ENCODE results near the gene PLEKHA3.
"Not testable (repeated sequence)": the region's sequence is repeated elsewhere in the genome, so short reads cannot be mapped to it uniquely, and the experiment has no call there.

Gene PLEKHA3

DNA sequence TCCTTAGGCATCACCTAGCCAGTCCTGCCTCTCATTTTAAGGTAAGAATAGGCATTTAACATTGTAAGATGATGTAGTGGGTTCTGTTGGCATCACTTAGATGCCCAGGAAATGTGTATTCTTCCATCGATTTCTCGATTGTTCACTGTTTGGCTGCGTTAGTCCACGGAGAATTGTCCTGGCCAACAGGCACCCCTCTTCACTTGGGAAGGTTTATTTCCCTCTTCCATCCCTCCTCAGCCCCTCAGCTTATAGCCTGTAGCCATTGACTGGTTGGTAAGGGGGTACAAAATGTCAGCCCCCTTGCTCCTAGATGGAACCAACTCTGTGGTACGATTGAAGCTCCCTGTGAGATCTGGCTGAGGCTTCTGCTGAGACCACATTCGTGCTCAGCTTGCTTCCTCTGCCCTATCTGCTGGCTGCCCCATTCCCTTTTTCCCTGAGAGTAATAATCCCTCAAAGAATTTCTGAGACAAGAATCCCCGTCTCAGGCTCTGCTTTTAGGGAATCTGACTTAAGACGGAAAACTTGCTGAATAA is 43.4 kb downstream of the PLEKHA3 start:
- DNase-seq (ENCODE audit: low read depth): no peak

DNA sequence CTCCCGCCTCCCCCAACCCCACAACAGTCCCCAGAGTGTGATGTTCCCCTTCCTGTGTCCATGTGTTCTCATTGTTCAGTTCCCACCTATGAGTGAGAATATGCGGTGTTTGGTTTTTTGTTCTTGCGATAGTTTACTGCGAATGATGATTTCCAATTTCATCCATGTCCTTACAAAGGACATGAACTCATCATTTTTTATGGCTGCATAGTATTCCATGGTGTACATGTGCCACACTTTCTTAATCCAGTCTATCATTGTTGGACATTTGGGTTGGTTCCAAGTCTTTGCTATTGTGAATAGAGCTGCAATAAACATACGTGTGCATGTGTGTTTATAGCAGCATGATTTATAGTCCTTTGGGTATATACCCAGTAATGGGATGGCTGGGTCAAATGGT is 44.8 kb downstream of the PLEKHA3 start:
- not testable (repeated sequence) for DNase-seq (ENCODE audit: low read depth)

DNA sequence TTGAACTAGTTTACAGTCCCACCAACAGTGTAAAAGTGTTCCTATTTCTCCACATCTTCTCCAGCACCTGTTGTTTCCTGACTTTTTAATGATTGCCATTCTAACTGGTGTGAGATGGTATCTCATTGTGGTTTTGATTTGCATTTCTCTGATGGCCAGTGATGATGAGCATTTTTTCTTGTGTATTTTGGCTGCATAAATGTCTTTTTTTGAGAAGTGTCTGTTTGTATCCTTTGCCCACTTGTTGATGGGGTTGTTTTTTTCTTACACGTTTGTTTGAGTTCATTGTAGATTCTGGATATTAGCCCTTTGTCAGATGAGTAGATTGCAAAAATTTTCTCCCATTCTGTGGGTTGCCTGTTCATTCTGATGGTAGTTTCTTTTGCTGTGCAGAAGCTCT is 45.2 kb downstream of the PLEKHA3 start:
- DNase-seq (ENCODE audit: low read depth): not testable (repeated sequence)

DNA sequence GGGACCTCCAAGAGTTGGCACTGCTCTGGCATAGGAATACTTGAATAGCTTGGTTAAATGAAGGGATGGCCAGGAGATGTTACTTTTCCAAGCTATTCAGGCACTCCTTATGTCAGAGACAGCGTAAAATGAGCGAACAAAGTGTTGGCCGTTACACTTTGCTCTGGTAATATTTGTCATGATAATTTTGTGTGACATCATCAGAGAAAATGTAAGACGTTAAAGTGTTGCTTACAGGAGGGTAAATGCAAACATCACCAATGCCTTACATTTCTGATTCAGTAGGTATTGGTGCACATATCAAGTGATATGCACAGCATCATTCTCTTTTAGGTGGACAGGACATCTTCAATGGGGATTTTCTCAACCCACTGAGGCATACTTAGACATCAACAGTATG is 46.0 kb downstream of the PLEKHA3 start:
- no peak for DNase-seq (ENCODE audit: low read depth)

DNA sequence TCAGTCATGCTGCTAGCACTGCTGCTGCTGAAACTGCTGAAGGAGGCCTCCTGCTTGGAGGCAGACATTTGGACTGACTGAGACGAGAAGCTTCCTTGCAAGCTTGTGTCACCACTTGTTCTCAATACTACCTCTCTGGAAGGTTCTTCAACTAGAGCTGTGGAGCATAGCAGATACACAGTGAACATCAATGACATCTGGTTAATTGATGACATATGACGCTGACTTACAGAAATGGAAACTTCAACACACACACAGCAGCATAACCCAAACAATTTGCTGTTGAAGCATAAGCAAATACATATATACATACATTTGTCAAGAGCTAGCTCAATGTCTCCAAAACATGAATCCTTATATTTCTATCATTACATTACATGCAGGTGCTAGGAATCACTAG is 47.3 kb downstream of the PLEKHA3 start:
- no peak for DNase-seq (ENCODE audit: low read depth)

DNA sequence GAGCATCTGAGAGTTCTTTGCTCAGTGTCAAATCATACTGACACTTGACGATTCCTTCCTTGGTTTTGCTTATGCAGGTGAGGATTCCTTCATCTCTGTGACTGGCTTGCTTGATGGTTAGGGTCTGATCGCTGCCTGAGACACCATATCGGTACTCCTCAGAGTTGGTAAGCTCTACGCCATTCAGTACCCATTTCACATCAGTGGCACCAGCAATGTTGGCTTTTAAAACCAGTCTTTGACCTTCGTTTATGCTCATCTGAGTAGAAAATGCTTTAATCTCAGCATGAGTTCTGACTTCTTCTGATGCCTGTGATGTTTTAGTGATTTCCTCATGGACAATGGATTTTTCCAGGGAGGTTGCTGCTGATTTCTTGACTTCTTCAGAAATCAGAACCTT is 48.4 kb downstream of the PLEKHA3 start:
- no peak for DNase-seq (ENCODE audit: low read depth)

DNA sequence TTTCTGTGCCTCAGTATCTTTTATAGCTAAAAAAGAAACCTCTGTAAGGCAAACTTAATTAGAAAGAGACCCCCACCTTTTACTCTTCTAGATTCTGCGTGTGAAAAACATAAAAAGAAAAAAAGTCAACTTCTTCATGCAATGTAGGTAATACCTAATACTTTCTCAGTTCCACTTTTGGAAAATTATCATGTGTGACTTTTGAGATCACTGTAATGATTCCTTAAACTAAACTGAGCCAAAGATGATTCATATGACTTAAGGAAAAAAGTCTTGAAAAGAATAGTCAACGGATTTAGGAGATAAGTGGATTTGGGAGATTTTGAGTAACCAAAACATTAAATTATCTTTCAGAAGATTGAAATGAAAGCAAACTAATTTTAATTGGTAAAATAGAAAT is 48.9 kb downstream of the PLEKHA3 start:
- no peak for DNase-seq (ENCODE audit: low read depth)

DNA sequence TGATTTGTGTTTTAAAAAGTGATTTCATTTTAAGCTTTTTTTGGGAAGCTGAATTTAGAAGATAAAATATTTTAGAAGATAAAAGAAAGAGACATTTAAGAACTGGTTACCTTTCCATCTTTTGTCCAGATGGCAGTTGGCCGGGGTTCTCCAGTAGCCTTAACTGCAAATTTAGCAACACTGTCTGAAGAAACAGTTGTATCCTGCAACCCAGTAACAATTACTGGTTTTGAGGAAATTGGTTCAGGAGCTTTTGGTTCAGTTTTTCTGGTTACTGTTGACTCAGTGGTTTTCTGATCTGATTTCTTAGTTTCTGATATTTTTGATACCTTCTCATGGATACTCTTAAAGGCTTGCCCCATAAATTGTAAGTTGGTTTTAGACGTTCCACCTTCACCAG is 49.9 kb downstream of the PLEKHA3 start:
- no peak for DNase-seq (ENCODE audit: low read depth)

DNA sequence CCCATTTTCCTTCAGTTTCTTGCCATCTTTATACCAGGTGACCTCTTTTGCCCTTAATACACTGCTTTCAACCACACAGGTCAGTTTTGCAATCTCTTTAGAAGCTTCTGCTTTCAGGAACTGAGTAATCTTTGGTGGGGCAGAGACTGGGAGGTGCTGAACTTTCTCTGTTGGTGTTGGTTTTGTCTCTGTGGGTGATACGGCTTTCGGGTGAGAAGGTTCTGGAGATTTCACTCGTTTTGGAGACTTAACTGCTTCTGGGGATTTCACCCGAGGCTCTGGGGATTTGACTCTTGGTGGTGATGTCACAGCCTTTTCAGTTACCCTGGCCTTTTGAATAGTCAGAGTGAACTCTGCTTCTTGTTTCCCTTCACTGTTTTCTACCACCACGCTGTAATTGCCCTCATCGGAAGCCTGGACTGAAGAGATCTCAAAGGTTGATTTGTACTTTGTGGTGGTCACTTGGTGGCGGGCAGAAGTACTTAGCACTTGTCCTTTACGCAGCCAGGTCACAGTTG is 50.4 kb downstream of the PLEKHA3 start:
- DNase-seq (ENCODE audit: low read depth): no peak

DNA sequence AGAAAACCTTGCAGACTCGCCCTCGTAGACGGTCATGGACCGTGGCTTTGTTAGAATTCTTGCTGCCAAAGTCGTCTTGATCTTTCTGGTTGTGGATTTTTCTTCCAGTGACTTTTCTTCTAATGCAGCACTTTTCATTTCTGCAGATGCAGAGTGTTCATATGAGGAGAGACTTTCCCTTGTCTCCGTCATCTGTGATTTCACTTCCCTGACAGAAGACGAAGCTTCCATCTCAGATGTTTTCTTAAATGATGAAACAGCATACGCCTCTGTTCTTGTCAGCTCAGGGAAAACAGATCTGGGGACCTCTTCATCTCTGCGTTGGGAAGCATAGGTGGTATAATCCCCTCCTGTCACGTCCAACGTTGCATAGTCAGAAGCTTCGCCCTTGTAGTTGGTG is 50.9 kb downstream of the PLEKHA3 start:
- no peak for DNase-seq (ENCODE audit: low read depth)

DNA sequence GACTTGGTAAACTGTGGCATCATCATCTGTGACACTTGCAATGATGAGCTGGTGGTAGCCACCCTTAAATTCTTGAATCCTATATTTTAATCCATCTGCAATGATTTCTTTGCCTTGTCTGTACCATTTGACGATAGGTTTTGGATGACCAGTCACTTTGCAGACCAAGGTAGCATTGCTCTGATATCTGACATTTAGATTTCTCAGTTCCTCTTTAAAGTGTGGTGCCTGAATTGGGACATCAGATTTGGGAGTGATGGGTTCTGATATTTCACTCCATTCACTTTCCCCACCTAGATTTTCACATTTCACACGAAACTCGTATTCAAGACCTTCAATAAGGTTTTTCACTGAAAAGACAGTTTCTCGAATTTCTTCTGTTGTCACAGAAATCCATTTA is 55.8 kb downstream of the PLEKHA3 start:
- no peak for DNase-seq (ENCODE audit: low read depth)

DNA sequence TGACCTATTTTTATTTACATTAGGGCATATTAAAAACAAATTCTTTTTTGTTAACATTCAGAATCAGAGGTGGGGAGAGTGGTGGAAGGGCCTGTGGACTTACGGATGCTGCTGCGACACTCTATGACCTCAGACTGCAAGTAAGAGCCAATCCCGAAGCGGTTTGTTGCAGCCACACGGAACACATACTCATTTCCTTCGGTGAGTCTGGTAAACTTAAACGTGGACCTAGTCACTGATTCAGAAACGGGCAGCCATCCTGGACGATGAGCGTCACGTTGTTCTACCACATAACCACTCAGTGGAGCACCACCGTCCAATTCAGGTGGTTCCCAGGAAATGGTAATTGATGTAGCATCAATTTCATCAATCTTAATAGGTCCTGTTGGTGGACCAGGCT is 61.9 kb downstream of the PLEKHA3 start:
- DNase-seq (ENCODE audit: low read depth): no peak

DNA sequence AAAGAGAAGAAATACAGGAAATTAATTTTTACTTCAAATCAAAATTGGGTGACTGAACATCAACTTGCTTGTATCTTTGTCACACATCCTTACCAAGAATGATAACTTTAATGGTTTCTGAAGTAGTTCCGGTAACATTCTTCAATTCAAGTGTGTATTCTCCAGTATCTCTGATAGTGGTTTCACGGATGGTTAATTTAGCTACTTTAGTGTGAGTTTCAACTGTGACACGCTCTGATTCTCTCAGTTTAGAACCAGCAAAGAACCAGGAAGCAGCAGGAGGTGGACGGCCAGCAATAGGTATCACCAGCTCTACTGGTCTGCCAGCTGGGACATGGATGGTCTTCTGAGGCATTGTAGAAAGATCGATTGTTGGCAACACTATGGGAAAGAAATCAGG is 62.3 kb downstream of the PLEKHA3 start:
- DNase-seq (ENCODE audit: low read depth): no peak

DNA sequence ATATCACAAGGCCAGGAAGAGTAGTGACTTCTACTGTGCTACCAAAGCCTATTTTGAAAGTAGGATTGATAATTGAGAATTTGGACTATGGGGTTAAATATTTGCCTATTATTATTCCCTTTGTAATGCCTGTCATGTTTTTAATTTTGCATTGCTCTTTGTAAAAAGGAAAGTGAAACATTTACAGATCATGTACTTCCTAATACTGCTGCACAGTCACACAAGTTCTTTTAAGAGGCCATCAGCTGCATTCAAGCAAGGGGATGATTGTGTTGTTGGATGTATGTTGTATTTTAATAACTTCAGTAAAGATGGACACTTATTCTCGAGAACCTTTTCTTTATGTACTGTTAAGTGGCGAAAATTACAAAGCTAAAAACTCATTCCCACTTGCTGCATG is 70.1 kb downstream of the PLEKHA3 start:
- DNase-seq (ENCODE audit: low read depth): no peak

DNA sequence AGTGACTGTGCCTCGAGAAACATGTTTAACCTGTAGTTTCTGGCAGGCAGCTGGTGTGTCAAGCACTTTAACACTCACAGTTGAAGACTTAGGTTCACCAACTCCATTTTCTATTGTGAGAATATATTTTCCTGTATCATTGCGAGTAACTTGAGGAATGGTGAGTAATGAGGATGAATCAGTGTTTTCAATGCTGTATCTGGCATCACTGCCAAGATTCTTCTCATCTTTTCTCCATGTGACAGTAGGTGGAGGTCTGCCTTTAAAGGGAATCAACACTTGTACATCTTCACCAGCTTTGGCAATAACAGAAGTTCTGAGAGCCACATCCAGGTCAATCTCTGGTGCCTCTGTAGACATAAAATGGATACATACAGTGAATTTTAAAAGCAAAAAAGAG is 72.8 kb downstream of the PLEKHA3 start:
- no peak for DNase-seq (ENCODE audit: low read depth)

Data from stimulated activated CD8-positive, alpha-beta memory T cell treated with anti-CD3 and anti-CD28 coated beads, Interleukin-7, amount 100 ng/mL, for 24 hours (primary cell).